Measurements from ENCODE around the gene ZNF92. TPM values are rescaled to one million over a fixed set of nuclear protein-coding genes. Genes with fewer than 3 reads are reported as not detected.
"Not testable (repeated sequence)": the region's sequence is repeated elsewhere in the genome, so short reads cannot be mapped to it uniquely, and the experiment has no call there.

Gene ZNF92
- total RNA-seq, 1 donor from 2014 or later, result 17.0 TPM

GRCh38 chr7:65434307-65434706 lies 60.7 kb downstream of the ZNF92 start:
- Mint-ChIP-seq H3K4me3 (ENCODE audit: low read depth) (no peak overlapping the region), H3K27ac (no peak overlapping the region), H3K9me3 (peaks cover 18% of the 10 kb centered on the region), H3K36me3 (ENCODE audit: low read depth) (peaks cover under 1% of the 10 kb centered on the region), H3K4me1 (ENCODE audit: low read depth) (no peaks in the 10 kb centered on the region), H3K27me3 (ENCODE audit: low read depth) (no peaks in the 10 kb centered on the region)
- intact Hi-C loops (cut with micrococcal nuclease), result no loop called here
- no peak for DNase-seq (ENCODE audit: low spot score)

DNA sequence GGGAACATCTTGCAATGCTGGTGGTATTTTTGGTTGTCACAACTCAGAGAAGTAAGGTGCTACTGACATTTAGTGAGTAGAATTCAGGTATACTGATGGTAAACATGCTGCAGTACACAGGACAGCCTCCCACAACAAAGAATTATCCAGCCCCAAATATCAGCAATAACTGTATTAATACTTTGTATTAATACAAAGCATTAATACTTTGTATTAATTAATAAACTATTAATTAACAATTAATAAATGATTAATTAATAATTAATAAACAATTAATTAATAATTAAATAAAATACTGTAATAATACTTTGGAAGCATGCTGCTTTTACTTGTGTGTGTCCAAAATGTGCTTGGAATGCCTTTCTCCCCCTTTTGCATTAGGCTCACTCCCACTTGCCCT lies 62.5 kb downstream of the ZNF92 start:
- intact Hi-C loops (cut with micrococcal nuclease), result no loop called here
- Mint-ChIP-seq H3K9me3 (peaks cover 4% of the 10 kb centered on the region), H3K4me1 (ENCODE audit: low read depth) (no peaks in the 10 kb centered on the region), H3K4me3 (ENCODE audit: low read depth) (no peak overlapping the region), H3K36me3 (ENCODE audit: low read depth) (no peaks in the 10 kb centered on the region), H3K27me3 (ENCODE audit: low read depth) (no peaks in the 10 kb centered on the region), H3K27ac (no peak overlapping the region)
- DNase-seq (ENCODE audit: low spot score), result no peak

DNA sequence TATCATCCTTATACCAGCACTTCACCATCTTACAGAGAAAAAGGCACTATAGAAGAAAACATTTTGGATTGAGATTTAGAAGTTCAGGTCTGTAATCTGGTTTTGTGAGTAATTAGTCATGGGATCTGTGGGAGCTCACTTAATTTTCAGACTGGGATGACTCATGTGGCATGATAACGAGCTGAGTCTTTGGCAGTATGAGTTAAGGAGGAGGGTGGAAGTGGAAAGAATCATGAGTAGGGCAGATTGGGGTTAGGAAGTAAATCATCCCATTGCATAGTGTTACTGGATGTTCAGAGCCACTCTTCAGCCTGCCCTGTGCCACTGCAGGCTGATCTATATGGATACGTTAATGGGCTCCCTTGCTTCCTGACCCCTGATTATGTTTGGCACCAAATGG lies 64.9 kb downstream of the ZNF92 start:
- H3K4me3 Mint-ChIP-seq (ENCODE audit: low read depth), result no peak overlapping the region
- no peaks in the 10 kb centered on the region for H3K9me3 Mint-ChIP-seq
- H3K36me3 Mint-ChIP-seq (ENCODE audit: low read depth), result no peaks in the 10 kb centered on the region
- DNase-seq (ENCODE audit: low spot score), result no peak
- intact Hi-C loops (cut with micrococcal nuclease), result no loop called here
- H3K27me3 Mint-ChIP-seq (ENCODE audit: low read depth), result no peaks in the 10 kb centered on the region
- H3K27ac Mint-ChIP-seq, result no peak overlapping the region
- no peaks in the 10 kb centered on the region for H3K4me1 Mint-ChIP-seq (ENCODE audit: low read depth)

DNA sequence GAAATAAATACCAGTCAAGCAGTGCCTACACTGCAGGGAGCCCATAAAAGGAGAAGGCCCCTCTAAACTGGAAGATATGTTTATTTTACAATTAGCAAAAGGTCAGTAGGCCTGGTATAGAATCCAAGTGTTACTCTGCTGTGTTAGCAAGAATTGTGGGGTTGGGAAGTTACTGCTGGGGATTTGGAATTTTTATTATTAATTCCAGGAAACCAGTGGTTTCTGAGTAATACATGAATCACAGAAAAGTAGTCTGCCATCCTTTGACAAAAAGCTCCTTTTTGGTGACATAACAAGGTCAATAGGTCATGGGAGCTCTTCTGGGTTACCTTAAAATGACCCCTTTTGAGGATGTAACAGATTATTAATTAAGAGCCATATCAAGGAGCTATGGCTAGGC lies 67.4 kb downstream of the ZNF92 start:
- Mint-ChIP-seq H3K4me1 (ENCODE audit: low read depth) (no peaks in the 10 kb centered on the region), H3K27me3 (ENCODE audit: low read depth) (no peaks in the 10 kb centered on the region), H3K27ac (no peak overlapping the region), H3K36me3 (ENCODE audit: low read depth) (no peaks in the 10 kb centered on the region), H3K9me3 (no peaks in the 10 kb centered on the region), H3K4me3 (ENCODE audit: low read depth) (no peak overlapping the region)
- intact Hi-C loops (cut with micrococcal nuclease), result no loop called here
- no peak for DNase-seq (ENCODE audit: low spot score)

DNA sequence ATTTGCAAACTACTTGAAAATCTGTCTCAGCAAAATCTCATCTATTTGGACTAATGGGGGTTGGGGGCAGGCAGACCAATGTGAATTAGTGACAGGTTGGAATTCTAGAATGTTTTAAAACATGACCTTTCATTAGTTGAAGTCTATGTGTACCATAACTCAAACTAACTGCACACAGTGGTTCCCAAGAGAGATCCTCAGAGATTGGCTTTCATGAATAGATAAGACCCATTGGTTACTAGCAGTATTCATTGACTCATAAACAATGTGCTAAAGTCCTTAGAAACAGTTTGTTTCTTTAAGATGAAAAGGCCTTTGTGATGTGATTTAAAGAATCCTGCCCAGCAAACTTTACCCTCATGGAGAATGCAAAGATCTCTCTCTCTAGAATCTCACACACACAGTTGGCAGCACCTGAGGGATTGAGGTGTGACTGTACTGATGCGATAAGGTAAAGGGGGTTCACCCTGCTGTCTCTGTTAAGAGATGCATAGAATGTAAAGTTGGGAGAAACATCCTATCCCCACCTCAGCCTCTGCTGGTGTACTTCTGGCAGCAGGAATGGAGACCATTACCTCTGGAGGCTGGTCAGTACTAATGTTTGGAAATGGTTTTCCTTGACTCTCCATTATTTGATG lies 70.7 kb downstream of the ZNF92 start:
- no peak for DNase-seq (ENCODE audit: low spot score)
- Mint-ChIP-seq H3K4me1 (ENCODE audit: low read depth) (no peaks in the 10 kb centered on the region), H3K27ac (no peak overlapping the region), H3K27me3 (ENCODE audit: low read depth) (no peaks in the 10 kb centered on the region), H3K36me3 (ENCODE audit: low read depth) (no peaks in the 10 kb centered on the region), H3K4me3 (ENCODE audit: low read depth) (no peak overlapping the region), H3K9me3 (peaks cover 6% of the 10 kb centered on the region)
- intact Hi-C loops (cut with micrococcal nuclease), result no loop called here

DNA sequence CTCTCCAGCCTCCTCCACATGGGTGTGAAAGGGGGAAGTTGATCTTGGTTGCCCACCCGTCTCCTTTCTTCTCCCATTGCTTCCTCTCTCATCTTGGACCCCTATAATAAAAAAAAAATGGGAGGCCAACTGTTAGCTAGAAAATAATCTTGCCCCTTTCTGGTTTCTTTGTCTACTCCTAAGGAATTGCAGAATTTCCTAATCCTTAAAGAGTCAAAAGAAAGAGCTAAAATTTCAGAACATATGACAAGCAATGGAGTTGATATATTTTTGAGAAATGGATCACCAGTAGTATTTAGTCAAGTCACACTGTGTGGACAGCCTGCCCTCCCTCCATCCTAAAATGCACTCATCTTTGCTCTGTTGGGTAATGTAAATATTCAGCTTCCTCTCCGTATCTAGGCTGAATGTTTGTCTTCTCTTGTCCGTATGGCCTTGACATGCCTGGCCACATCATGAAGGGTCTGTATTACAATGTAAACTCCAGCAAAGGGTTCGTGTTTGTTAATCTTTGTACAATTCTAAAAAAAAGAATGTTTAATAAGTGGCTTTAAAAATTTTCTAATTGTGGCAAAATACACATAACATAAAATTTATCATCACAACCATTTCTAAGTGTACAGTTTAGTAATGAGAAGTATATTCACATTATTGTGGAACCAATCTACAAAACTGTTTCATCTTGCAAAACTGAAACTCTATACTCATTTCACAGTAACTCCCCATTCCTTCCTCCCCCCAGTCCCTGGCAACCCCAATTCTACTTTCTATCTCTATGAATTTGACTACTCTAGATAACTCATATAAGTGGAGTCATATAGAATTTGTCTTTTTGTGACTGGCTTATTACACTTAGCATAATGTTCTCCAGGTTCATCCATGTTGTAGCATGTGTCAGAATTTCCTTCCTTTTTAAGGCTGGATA lies 71.5 kb downstream of the ZNF92 start:
- Mint-ChIP-seq H3K4me3 (ENCODE audit: low read depth) (no peak overlapping the region), H3K4me1 (ENCODE audit: low read depth) (no peaks in the 10 kb centered on the region), H3K27ac (no peak overlapping the region), H3K9me3 (peaks cover 6% of the 10 kb centered on the region), H3K36me3 (ENCODE audit: low read depth) (no peaks in the 10 kb centered on the region), H3K27me3 (ENCODE audit: low read depth) (no peaks in the 10 kb centered on the region)
- DNase-seq (ENCODE audit: low spot score), result no peak
- intact Hi-C loops (cut with micrococcal nuclease), result no loop called here

GRCh38 chr7:65447041-65447440 lies 73.4 kb downstream of the ZNF92 start:
- H3K4me1 Mint-ChIP-seq (ENCODE audit: low read depth); intact Hi-C loops (cut with micrococcal nuclease); H3K4me3 Mint-ChIP-seq (ENCODE audit: low read depth); H3K9me3 Mint-ChIP-seq; H3K27ac Mint-ChIP-seq; DNase-seq (ENCODE audit: low spot score); H3K36me3 Mint-ChIP-seq (ENCODE audit: low read depth); H3K27me3 Mint-ChIP-seq (ENCODE audit: low read depth): not testable (repeated sequence)

DNA sequence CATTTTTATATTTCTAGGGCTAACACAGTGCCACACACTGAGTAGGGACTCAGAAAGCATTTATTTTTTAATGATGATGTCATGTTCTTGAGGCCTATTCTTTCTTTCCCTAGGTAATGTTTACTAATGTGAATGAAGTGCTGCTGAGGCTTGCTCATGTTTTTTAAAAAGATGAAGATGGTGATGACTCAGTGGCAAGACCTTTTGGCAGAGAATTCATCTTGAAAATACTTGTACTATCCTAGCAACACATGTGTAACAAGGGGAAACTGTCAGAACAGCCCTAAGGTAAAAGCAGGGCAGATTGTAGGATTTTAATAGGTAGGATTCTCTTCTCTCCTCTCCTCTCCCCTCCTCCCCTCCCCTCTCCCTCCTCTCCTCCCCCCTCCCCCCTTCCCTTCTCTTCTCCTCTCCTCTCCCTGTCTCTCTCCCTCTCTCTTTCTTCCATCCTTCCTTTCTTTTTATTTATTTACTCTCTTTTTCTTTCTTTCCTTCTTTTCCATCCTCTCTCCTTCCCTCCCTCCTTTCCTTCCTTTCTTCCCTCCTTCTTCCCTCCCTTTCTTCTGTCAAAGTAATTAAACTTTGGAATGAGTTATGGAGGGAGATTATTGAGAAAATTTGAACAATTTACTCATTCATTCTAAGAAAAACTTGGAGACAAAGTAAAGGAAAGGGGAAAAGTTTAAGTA lies 75.3 kb downstream of the ZNF92 start:
- DNase-seq (ENCODE audit: low spot score), result no peak
- Mint-ChIP-seq H3K27ac (no peak overlapping the region), H3K9me3 (peaks cover 6% of the 10 kb centered on the region), H3K4me1 (ENCODE audit: low read depth) (no peaks in the 10 kb centered on the region), H3K36me3 (ENCODE audit: low read depth) (no peaks in the 10 kb centered on the region), H3K4me3 (ENCODE audit: low read depth) (no peak overlapping the region), H3K27me3 (ENCODE audit: low read depth) (peaks cover under 1% of the 10 kb centered on the region)
- intact Hi-C loops (cut with micrococcal nuclease), result no loop called here

GRCh38 chr7:65449505-65449852 lies 75.8 kb downstream of the ZNF92 start:
- H3K27ac Mint-ChIP-seq, result no peak overlapping the region
- H3K27me3 Mint-ChIP-seq (ENCODE audit: low read depth), result peaks cover 4% of the 10 kb centered on the region
- DNase-seq (ENCODE audit: low spot score), result no peak
- no peaks in the 10 kb centered on the region for H3K4me1 Mint-ChIP-seq (ENCODE audit: low read depth)
- no peaks in the 10 kb centered on the region for H3K36me3 Mint-ChIP-seq (ENCODE audit: low read depth)
- H3K9me3 Mint-ChIP-seq, result peaks cover 6% of the 10 kb centered on the region
- intact Hi-C loops (cut with micrococcal nuclease), result no loop called here
- no peak overlapping the region for H3K4me3 Mint-ChIP-seq (ENCODE audit: low read depth)
